Erythroblast (primary cell): ENCODE data around the gene ADCK1.

Source experiments
- GATA1 ChIP-seq: IDR thresholded peaks from 2 replicates; pipeline ENCODE4 v1.6.1; 2011; ENCODE audit warnings: low read depth, mild to moderate bottlenecking, control low read depth, low read length, moderate library complexity
- POLR2A ChIP-seq: IDR thresholded peaks from 2 replicates; pipeline ENCODE4 v1.6.1; 2011; ENCODE audit warnings: mild to moderate bottlenecking, low read length

- TF ChIP-seq POLR2A (no peak), GATA1 (no peak)
These were observed 102.9 kb downstream of the ADCK1 start for GRCh38 chr14:77902811-77903210.
